ENCODE measurements around the gene LOXL4.

LOXL4 gene

DNA sequence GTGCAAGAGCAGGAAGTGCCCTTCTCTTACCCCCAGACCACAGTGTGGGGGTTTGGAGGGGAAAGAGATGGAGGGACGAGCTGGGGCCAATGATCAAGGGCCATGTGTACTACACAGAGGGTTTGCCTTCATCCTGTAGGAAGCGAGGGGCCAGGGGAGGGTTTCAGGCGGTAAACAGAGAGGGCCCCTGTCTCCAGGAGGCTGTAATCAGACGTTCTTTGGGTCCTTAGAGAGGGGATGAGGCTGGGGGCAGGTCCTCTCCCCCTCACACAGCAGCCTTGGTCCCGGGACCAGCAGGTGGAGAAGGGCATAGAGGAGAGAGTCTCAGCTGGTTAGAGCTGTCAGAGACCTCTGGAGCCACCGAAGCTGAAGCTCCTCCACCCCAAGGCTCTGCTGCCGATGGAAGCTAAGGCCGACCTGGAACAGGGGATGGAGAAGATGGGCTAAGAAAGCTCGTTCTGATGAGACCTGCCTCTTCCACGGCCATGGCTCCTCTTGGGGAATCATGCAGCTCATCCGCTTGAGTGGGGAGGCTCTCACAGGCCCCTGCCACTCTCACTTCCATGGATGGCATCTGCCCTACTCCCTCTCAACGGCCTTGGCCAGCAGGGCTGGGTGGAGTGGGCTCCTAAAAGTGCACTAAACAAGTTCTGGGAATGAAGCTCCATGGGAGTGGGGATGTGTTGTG lies 3.5 kb downstream of the LOXL4 start:
- DNase-seq (ENCODE audit: low read depth in 2 of 2) = no peak

GRCh38 chr10:98263088-98263487 lies 4.9 kb downstream of the LOXL4 start:
- DNase-seq (ENCODE audit: low read depth in 2 of 2) = no peak

- no peak for DNase-seq (ENCODE audit: low read depth in 2 of 2)
Measured at GRCh38 chr10:98262571-98262970, 5.4 kb downstream of the LOXL4 start.

- no peak for DNase-seq (ENCODE audit: low read depth in 2 of 2)
Measured at GRCh38 chr10:98261436-98262277, 6.3 kb downstream of the LOXL4 start.

GRCh38 chr10:98260752-98261151 lies 7.2 kb downstream of the LOXL4 start:
- DNase-seq (ENCODE audit: low read depth in 2 of 2) = no peak

DNA sequence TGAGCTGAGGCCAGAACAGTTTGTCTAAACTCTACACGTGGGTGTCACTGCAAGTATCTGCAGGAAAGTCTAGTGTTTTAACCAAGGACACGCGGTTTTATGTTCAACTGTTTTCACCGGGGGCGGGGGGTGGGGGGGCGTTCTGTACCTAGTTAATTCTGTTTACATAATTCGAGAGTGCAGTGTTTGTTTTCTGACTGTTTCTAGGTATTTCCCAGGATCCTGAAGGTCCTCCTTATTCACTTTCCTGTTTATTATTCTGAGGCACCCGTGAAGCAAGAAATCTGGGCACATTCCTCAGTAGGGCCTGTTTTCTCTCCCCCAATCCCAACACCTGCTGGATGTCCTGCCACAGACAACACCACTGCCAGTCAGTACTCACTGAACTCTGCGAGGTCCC lies 7.6 kb downstream of the LOXL4 start:
- DNase-seq (ENCODE audit: low read depth in 2 of 2) = no peak

DNA sequence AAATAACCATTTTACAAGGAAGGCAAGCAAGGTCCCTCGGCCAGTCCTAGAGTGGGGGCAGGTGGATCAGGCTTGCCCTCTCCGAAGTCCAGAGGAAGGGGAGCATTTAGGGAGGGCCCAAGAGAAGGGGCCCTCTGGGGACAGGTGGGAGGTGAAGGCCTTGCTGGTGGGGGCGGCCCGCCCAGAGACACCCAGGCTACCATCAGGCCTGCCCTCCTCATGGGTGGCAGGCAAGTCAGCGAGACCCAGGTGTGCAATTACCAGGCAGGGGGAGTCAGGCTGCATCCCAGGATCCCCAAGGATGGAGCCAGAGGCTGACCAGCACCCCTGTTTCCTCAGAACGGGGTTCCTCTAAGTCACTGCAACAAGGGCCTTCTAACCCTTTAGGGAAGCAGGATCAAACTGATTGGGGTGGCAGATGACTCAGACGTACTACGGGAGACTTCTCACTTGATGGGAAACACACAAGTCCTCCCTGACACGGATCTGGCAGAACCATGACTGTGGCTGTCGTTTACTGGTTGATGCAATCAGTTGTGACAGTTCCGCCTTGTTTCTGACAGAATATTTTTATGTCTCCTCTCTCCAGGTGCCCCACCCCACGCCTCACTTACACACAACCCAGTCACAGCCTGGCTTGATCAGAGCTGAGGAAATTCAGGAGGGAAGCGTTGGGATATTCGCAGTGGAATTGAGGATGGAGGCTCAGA lies 8.2 kb downstream of the LOXL4 start:
- DNase-seq (ENCODE audit: low read depth in 2 of 2) = no peak

DNA sequence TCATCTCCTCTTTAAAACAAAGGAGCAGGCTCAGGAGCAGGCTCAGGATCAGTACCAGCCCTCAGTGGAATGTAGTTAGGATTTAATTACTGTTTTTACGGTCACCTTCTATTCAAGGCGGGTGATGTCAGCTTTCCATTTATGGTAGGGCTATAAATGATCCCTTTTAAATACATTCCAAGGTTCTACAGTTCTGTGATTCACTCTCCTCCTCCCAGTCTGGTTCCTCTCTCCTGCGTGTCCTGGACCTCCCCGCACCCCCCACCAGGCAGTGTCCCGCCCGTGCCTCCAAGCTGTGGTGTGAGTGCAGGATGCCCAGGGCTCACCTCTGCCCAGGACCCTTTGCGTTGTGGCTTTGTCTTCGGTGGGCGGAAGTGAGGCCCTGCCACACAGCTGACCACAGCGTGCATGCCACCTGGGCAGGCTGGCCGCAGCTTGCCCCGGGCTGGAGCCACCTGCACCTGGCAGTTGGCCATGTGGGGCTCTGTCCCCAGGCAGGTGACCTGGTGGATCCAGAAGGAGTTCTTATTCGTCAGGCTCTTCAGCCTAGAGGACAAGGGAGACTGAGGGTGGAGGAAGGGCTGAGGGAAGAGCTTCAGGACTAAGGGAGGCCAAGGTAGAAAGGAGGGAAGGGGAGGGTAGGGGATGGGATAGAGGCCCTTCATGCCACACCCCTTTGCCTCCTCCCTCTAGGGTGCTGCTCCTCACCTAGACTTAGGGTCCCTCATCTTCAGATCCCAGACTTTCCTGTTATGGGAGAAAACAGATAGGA lies 9.1 kb downstream of the LOXL4 start:
- DNase-seq (ENCODE audit: low read depth in 2 of 2) = no peak

DNA sequence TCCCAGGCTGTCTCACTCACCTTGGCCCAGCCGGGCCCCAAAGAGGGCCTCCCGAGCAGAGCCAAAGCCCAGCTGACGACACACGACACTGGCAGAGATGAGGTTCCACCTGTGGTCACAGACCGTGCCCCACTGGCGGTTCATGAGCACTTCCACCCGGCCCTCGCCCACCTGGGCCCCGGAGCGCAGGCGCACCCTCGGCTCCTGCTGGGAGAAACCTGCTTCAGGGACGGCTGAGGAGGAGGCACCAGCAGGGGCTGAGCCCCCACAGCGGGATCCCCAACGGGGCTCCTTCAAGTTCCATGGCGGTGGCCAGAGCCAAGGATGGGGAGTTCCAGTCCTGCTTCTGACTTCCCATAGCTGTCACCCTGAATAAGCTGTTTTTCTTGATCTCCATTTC lies 10.0 kb downstream of the LOXL4 start:
- no peak for DNase-seq (ENCODE audit: low read depth in 2 of 2)

DNA sequence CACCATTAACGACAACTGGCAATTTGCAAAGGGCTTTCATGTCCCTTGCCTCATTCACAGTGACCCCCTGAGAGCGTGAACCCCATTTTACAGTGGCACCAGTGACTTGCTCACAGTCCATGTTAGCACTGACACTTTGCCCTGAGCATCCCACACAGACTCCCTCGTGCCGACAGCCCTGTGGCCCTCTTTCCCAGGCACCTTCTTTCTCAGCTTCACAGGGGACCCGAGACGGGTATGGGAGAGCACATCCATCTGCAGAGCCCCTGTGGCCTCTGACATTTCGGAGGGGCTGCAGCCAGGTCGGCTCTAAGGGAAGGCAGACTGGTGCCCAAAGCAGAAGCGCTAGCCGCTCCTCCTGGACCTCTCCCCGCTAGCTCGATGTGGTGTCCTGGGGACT lies 10.8 kb downstream of the LOXL4 start:
- DNase-seq (ENCODE audit: low read depth in 2 of 2) = no peak

DNA sequence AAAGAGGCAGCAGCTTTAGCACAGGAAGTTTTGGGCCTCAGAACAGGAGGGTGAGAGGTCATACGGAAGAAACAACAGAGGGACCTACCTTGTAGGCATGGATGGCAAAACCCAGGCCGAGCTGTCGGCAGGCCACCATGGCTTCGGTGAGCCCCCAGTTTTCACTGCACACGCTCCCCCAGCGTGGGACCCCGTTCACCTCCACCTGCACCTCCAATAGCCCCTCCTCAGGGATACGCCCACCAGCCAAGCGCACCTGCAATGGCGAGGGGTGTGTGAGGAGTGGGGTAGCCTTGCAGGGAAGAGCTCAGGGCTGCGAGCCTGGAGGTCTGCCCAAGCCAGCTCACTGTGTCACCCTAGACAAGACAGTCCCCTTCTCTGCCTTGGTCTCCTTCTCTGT lies 11.3 kb downstream of the LOXL4 start:
- DNase-seq (ENCODE audit: low read depth in 2 of 2) = no peak

GRCh38 chr10:98255146-98255877 lies 12.7 kb downstream of the LOXL4 start:
- no peak for DNase-seq (ENCODE audit: low read depth in 2 of 2)

DNA sequence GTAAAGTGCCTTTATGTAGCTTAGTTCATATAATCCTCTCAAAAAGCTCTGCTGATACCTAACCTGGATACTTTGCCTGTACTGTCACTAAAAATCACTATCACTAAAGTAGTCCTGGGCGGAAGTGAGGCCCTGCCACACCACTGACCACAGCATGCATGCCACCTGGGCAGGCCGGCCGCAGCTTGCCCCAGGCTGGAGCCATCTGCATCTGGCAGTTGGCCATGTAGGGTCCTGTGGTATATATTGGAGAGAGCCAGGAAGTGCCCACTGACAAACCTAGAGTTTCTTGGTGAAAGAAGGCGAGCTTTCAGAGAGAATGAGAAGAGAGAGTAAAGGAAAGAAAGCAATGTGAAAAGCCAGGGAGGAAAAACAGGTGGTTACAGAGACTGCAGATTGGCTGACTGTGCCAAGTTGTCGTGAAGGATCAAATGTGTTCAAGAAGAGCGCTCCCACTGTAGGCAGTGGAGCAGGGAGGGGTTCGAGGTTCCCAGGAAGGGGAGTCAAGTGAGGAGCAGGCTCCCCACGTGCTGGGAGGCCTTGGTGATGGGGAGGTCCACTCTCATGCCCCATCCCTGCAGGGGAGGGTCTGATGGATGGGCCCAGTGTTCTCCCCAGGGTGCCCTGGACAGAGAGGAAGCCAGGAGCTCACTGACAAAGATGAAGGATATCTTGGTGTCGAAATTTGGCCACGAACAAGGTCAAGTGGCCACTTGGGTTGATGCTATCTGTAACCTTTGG lies 13.6 kb downstream of the LOXL4 start:
- DNase-seq (ENCODE audit: low read depth in 2 of 2) = no peak

GRCh38 chr10:98253499-98253898 lies 14.5 kb downstream of the LOXL4 start:
- DNase-seq (ENCODE audit: low read depth in 2 of 2) = no peak

- DNase-seq (ENCODE audit: low read depth in 2 of 2) = no peak
Measured at GRCh38 chr10:98252464-98252863, 15.5 kb downstream of the LOXL4 start.

- no peak for DNase-seq (ENCODE audit: low read depth in 2 of 2)
Measured at GRCh38 chr10:98251399-98251798, 16.6 kb downstream of the LOXL4 start.

DNA sequence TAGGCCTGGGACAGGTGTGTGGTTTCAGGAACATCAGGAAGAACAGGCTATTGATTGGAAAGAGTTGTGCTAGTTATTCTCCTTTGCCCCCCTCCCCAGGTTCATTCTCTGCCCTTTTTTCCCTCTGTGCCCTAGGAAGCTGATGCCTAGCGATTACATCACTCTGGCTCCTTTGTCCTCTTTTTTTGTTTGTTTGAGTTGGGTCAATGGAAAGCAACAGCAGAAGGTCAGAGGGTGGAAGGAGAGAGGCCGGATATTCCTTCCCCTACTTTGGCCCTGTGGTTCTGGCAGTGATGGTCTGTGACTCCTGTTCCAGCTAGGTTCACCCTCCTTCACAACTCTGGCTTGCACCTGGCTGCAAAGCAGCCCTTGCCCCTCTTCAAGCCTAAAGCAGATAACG lies 18.9 kb downstream of the LOXL4 start:
- DNase-seq (ENCODE audit: low read depth in 2 of 2) = no peak

DNA sequence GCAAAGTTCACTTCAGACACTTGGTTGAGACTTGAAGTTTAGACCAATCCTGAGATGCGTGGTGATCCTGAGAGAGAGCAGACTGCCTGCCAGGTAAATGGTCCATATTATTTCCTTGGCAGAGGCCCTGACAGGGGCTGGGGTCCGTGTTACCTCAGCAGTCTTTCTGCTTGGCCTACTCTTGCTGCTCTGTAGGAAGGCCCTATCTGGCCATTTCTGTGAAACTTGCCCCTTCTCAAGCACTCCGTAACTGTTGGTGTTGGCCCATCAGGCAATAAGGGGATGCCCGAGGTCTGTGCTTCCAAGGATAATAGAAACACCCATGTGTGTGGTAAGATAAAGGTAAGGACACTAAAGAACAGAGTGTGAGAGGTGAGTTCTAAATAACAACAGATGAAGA lies 20.0 kb downstream of the LOXL4 start:
- no peak for DNase-seq (ENCODE audit: low read depth in 2 of 2)

GRCh38 chr10:98246911-98247805 lies 20.8 kb downstream of the LOXL4 start:
- no peak for DNase-seq (ENCODE audit: low read depth in 2 of 2)

- DNase-seq (ENCODE audit: low read depth in 2 of 2) = no peak
Measured at GRCh38 chr10:98244586-98244985, 23.4 kb downstream of the LOXL4 start.

Measured in stimulated activated CD8-positive, alpha-beta memory T cell treated with anti-CD3 and anti-CD28 coated beads, Interleukin-15, amount 100 ng/mL, for 48 hours (primary cell).